Esophagus muscularis mucosa (tissue), 3 donors: Measurements from ENCODE around the gene DOK4.

Experiments used
- CTCF ChIP-seq, 3 experiments: fragments of 200-600 bp in 2 of 3; fragments of 450-650 bp in 1 of 3; sonication (generic) in 2 of 3; IDR thresholded peaks; one replicate each; pipeline ENCODE4 v1.5.1; 2017 to 2019; ENCODE audit warnings: antibody characterized with exemption in 3 of 3, mild to moderate bottlenecking in 2 of 3, moderate library complexity in 1 of 3
- POLR2A ChIP-seq: fragments of 450-650 bp; IDR thresholded peaks from one replicate; pipeline ENCODE4 v1.6.1; 2017; ENCODE audit warnings: antibody characterized with exemption, moderate library complexity, mild to moderate bottlenecking, low read depth
- POLR2AphosphoS5 ChIP-seq, 2 donors: sonication (generic); formaldehyde crosslinking; IDR thresholded peaks; one replicate each; pipeline ENCODE4 v1.6.1; 2017; ENCODE audit warnings: antibody characterized with exemption in 2 of 2

DNA sequence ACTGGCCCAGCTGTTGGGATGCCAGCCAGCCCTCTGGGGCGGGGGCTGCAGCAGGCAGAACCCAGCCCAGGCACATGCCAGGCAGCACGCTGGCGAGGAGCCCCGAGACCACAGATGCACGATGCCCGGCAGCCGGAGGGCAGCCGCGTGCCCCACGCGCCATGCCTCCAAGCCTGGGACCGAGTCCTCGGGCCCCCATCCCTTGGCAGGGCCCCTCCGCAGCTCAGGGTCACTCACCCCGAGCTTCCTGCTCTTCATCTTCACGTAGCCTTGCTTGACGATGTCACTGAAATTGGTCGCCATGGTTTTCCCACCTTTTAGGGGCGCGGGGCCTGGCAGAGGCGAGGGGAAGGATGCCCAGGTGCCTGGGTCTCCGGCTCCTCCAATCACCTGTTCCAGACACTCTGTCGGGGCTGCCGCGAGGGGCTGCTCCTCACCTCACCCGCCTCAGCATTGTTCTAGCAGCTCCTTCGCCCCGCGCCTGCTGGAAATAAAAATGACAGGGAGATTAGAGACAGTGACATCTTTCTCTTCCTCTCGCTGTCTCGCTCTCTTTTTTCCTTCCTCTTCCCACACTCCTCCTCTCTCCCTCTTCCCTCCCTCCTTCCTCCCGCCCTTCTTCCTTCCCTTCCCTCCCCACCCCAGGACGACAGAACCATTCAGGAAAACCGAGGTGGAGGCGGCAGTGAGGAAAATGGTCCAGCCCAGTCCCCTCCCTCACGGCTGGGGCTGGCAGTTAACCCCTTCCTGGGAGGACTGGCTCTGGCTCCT lies 6.9 kb downstream of the DOK4 start:
- TF ChIP-seq POLR2AphosphoS5 (IDR thresholded peaks at IDR 0.05) (no peak), CTCF (IDR thresholded peaks at IDR 0.05) (no peak), POLR2A (no peak)
